GM13977 (cell line): ENCODE data around the gene TTLL5.

Experiments used
- DNase-seq: peaks from one replicate; pipeline ENCODE4 v3.0.0; 2012; ENCODE audit warnings: low spot score
- in situ Hi-C: fragments of 300-500 bp; cut with MboI; formaldehyde crosslinking; loops from one replicate; pipeline ENCODE4 v1.12.0; 2022; ENCODE audit warnings: low sequenced_read_pairs, low pct_unique_long_range_greater_than_20kb, mixed read lengths, inconsistent platforms; ENCODE audit not compliant: unreplicated experiment
- TF ChIP-seq, protein P1 (sequence below): IDR thresholded peaks from 2 replicates; pipeline ENCODE4 v1.5.1; 2012; ENCODE audit warnings: mild to moderate bottlenecking, control low read depth; ENCODE audit not compliant: insufficient read depth; ENCODE audit errors: extremely low read depth, missing control alignments

Gene TTLL5

GRCh38 chr14:75736845-75737485 is 75.9 kb downstream of the TTLL5 start:
- in situ Hi-C loops = loop anchor here (10.0 kb wide), 1 partner anchor 58 kb away; no protein-coding TSS in a partner anchor
- DNase-seq = no peak
- TF ChIP-seq, protein P1, sequence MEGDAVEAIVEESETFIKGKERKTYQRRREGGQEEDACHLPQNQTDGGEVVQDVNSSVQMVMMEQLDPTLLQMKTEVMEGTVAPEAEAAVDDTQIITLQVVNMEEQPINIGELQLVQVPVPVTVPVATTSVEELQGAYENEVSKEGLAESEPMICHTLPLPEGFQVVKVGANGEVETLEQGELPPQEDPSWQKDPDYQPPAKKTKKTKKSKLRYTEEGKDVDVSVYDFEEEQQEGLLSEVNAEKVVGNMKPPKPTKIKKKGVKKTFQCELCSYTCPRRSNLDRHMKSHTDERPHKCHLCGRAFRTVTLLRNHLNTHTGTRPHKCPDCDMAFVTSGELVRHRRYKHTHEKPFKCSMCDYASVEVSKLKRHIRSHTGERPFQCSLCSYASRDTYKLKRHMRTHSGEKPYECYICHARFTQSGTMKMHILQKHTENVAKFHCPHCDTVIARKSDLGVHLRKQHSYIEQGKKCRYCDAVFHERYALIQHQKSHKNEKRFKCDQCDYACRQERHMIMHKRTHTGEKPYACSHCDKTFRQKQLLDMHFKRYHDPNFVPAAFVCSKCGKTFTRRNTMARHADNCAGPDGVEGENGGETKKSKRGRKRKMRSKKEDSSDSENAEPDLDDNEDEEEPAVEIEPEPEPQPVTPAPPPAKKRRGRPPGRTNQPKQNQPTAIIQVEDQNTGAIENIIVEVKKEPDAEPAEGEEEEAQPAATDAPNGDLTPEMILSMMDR = no peak

GRCh38 chr14:75738192-75738591 is 77.1 kb downstream of the TTLL5 start:
- TF ChIP-seq, protein P1 = no peak
- no peak for DNase-seq
- in situ Hi-C loops = loop anchor here (10.0 kb wide), 1 partner anchor 57 kb away; no protein-coding TSS in a partner anchor

DNA sequence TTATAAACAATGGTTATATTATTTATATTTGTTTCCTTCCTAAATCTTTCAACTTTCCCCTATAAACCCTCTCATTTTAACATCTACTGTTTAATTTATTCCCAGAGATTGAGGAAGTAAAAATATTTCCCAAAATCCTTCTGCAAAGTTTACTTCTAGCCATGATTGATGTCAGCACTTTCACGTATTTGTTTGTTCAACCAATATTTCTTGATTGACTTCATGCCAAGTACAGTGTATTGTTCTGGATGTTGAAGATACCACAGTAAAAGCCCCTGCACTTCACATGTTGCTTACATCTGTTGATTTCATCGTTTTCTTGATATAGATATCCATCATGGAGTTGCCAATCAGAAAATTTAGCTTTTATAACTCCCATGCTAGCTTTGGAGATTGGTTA is 81.8 kb downstream of the TTLL5 start:
- DNase-seq = no peak
- in situ Hi-C loops = no loop called here
- TF ChIP-seq, protein P1 = no peak

GRCh38 chr14:75747899-75748298 is 86.9 kb downstream of the TTLL5 start:
- in situ Hi-C loops = no loop called here
- no peak for DNase-seq
- TF ChIP-seq, protein P1 = no peak

DNA sequence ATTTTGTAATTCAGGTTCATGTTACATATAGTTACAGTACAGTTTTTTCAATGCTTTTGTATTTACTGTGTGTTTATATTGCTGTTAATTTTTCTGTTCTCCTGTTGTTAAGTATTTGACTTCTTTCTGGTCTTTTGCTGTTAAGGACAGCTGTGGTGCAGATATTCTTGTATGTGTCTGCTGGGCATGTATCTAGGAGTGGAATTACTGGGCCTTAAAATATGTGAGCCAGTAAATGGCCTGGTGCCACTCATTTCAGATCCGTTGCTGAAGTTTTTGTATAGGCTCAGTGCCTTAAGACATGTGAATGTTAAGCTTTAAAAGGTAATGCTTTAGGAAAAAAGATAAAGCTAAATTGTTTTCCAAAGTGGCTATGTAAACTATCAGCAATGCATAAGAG is 87.3 kb downstream of the TTLL5 start:
- TF ChIP-seq, protein P1 = no peak
- in situ Hi-C loops = no loop called here
- no peak for DNase-seq

GRCh38 chr14:75751296-75751695 is 90.2 kb downstream of the TTLL5 start:
- TF ChIP-seq, protein P1 = no peak
- in situ Hi-C loops = no loop called here
- no peak for DNase-seq
